ENCODE results near the gene PTPRS.

The PTPRS gene

GRCh38 chr19:5307655-5308054, 33.0 kb downstream of the PTPRS start:
- Histone ChIP-seq H3K27ac (peak overlapping the region; percentile 97), H3K4me3 (no peak overlapping the region), H3K9me3 (ENCODE audit: low read depth, low read length) (no peaks in the 10 kb centered on the region), H3K9ac (ENCODE audit: insufficient read length) (no peak overlapping the region), H3K36me3 (ENCODE audit: insufficient read depth, low read length) (peaks cover 4% of the 10 kb centered on the region; the same call in 1 of the 2 replicates)
- TF ChIP-seq EZH2 (IDR thresholded peaks at IDR 0.05) (no peak), FOXP2 (optimal IDR thresholded peaks at IDR 0.05; ENCODE audit: control extremely low read depth, extremely low read length, insufficient read depth) (no peak), POLR2AphosphoS5 (IDR thresholded peaks at IDR 0.05; ENCODE audit: borderline replicate concordance, low read depth, low read length) (no peak)
- no peak for DNase-seq (ENCODE audit: low read depth, low spot score)

- Histone ChIP-seq H3K9me3 (ENCODE audit: low read depth, low read length) (no peaks in the 10 kb centered on the region), H3K9ac (ENCODE audit: insufficient read length) (no peak overlapping the region), H3K36me3 (ENCODE audit: insufficient read depth, low read length) (peaks cover 4% of the 10 kb centered on the region; the same call in 1 of the 2 replicates), H3K4me3 (no peak overlapping the region), H3K27ac (no peak overlapping the region)
- no peak for DNase-seq (ENCODE audit: low read depth, low spot score)
- TF ChIP-seq POLR2AphosphoS5 (IDR thresholded peaks at IDR 0.05; ENCODE audit: borderline replicate concordance, low read depth, low read length) (no peak), FOXP2 (optimal IDR thresholded peaks at IDR 0.05; ENCODE audit: control extremely low read depth, extremely low read length, insufficient read depth) (no peak), EZH2 (IDR thresholded peaks at IDR 0.05) (no peak)
Measured at GRCh38 chr19:5305163-5305562, 35.4 kb downstream of the PTPRS start.

GRCh38 chr19:5304486-5304885, 36.1 kb downstream of the PTPRS start:
- no peak overlapping the region for H3K27ac ChIP-seq
- H3K9ac ChIP-seq (ENCODE audit: insufficient read length) = no peak overlapping the region
- no peak for TF ChIP-seq FOXP2 (optimal IDR thresholded peaks at IDR 0.05; ENCODE audit: control extremely low read depth, extremely low read length, insufficient read depth)
- no peak for TF ChIP-seq EZH2 (IDR thresholded peaks at IDR 0.05)
- TF ChIP-seq POLR2AphosphoS5 (IDR thresholded peaks at IDR 0.05; ENCODE audit: borderline replicate concordance, low read depth, low read length) = no peak
- H3K36me3 ChIP-seq (ENCODE audit: insufficient read depth, low read length) = peaks cover 4% of the 10 kb centered on the region; the same call in 1 of the 2 replicates
- DNase-seq (ENCODE audit: low read depth, low spot score) = no peak
- H3K4me3 ChIP-seq = no peak overlapping the region
- H3K9me3 ChIP-seq (ENCODE audit: low read depth, low read length) = no peaks in the 10 kb centered on the region

- TF ChIP-seq EZH2 (IDR thresholded peaks at IDR 0.05) = no peak
- no peak for TF ChIP-seq FOXP2 (optimal IDR thresholded peaks at IDR 0.05; ENCODE audit: control extremely low read depth, extremely low read length, insufficient read depth)
- no peak for TF ChIP-seq POLR2AphosphoS5 (IDR thresholded peaks at IDR 0.05; ENCODE audit: borderline replicate concordance, low read depth, low read length)
- Histone ChIP-seq H3K9ac (ENCODE audit: insufficient read length) (no peak overlapping the region), H3K4me3 (no peak overlapping the region), H3K9me3 (ENCODE audit: low read depth, low read length) (no peaks in the 10 kb centered on the region), H3K27ac (no peak overlapping the region), H3K36me3 (ENCODE audit: insufficient read depth, low read length) (peaks cover 4% of the 10 kb centered on the region; the same call in 1 of the 2 replicates)
- DNase-seq (ENCODE audit: low read depth, low spot score) = no peak
Measured at GRCh38 chr19:5303208-5303607, 37.4 kb downstream of the PTPRS start.

GRCh38 chr19:5302396-5302795, 38.2 kb downstream of the PTPRS start:
- H3K4me3 ChIP-seq = no peak overlapping the region
- peak overlapping the region; percentile 36; the same call in 1 of the 2 replicates for H3K27ac ChIP-seq
- DNase-seq (ENCODE audit: low read depth, low spot score) = no peak

GRCh38 chr19:5299137-5299536, 41.5 kb downstream of the PTPRS start:
- Histone ChIP-seq H3K27ac (no peak overlapping the region), H3K4me3 (no peak overlapping the region), H3K36me3 (ENCODE audit: insufficient read depth, low read length) (no peaks in the 10 kb centered on the region), H3K9ac (ENCODE audit: insufficient read length) (no peak overlapping the region), H3K9me3 (ENCODE audit: low read depth, low read length) (no peaks in the 10 kb centered on the region)
- DNase-seq (ENCODE audit: low read depth, low spot score) = no peak
- TF ChIP-seq POLR2AphosphoS5 (IDR thresholded peaks at IDR 0.05; ENCODE audit: borderline replicate concordance, low read depth, low read length) (no peak), FOXP2 (optimal IDR thresholded peaks at IDR 0.05; ENCODE audit: control extremely low read depth, extremely low read length, insufficient read depth) (no peak), EZH2 (IDR thresholded peaks at IDR 0.05) (no peak)

More at GRCh38 chr19:5302396-5302795, 38.2 kb downstream of the PTPRS start:
- Histone ChIP-seq H3K9me3 (ENCODE audit: low read depth, low read length) (no peaks in the 10 kb centered on the region), H3K36me3 (ENCODE audit: insufficient read depth, low read length) (no peaks in the 10 kb centered on the region; the same call in 1 of the 2 replicates), H3K9ac (ENCODE audit: insufficient read length) (no peak overlapping the region)
- no peak for TF ChIP-seq POLR2AphosphoS5 (IDR thresholded peaks at IDR 0.05; ENCODE audit: borderline replicate concordance, low read depth, low read length)
- TF ChIP-seq EZH2 (IDR thresholded peaks at IDR 0.05) = no peak
- no peak for TF ChIP-seq FOXP2 (optimal IDR thresholded peaks at IDR 0.05; ENCODE audit: control extremely low read depth, extremely low read length, insufficient read depth)

GRCh38 chr19:5298471-5298901, 42.1 kb downstream of the PTPRS start:
- Histone ChIP-seq H3K27ac (no peak overlapping the region), H3K36me3 (ENCODE audit: insufficient read depth, low read length) (no peaks in the 10 kb centered on the region), H3K9me3 (ENCODE audit: low read depth, low read length) (no peaks in the 10 kb centered on the region), H3K9ac (ENCODE audit: insufficient read length) (no peak overlapping the region), H3K4me3 (no peak overlapping the region)
- no peak for DNase-seq (ENCODE audit: low read depth, low spot score)
- TF ChIP-seq EZH2 (IDR thresholded peaks at IDR 0.05) (no peak), FOXP2 (optimal IDR thresholded peaks at IDR 0.05; ENCODE audit: control extremely low read depth, extremely low read length, insufficient read depth) (no peak), POLR2AphosphoS5 (IDR thresholded peaks at IDR 0.05; ENCODE audit: borderline replicate concordance, low read depth, low read length) (no peak)

GRCh38 chr19:5297272-5297669, 43.3 kb downstream of the PTPRS start:
- no peaks in the 10 kb centered on the region for H3K9me3 ChIP-seq (ENCODE audit: low read depth, low read length)
- H3K9ac ChIP-seq (ENCODE audit: insufficient read length) = no peak overlapping the region
- DNase-seq (ENCODE audit: low read depth, low spot score) = no peak
- H3K4me3 ChIP-seq = no peak overlapping the region
- H3K36me3 ChIP-seq (ENCODE audit: insufficient read depth, low read length) = no peaks in the 10 kb centered on the region
- TF ChIP-seq FOXP2 (optimal IDR thresholded peaks at IDR 0.05; ENCODE audit: control extremely low read depth, extremely low read length, insufficient read depth) (no peak), POLR2AphosphoS5 (IDR thresholded peaks at IDR 0.05; ENCODE audit: borderline replicate concordance, low read depth, low read length) (no peak)
- H3K27ac ChIP-seq = no peak overlapping the region

Measured in SK-N-MC (cell line).